Measurements from ENCODE around the gene SARS1.

- TF ChIP-seq, protein P1, sequence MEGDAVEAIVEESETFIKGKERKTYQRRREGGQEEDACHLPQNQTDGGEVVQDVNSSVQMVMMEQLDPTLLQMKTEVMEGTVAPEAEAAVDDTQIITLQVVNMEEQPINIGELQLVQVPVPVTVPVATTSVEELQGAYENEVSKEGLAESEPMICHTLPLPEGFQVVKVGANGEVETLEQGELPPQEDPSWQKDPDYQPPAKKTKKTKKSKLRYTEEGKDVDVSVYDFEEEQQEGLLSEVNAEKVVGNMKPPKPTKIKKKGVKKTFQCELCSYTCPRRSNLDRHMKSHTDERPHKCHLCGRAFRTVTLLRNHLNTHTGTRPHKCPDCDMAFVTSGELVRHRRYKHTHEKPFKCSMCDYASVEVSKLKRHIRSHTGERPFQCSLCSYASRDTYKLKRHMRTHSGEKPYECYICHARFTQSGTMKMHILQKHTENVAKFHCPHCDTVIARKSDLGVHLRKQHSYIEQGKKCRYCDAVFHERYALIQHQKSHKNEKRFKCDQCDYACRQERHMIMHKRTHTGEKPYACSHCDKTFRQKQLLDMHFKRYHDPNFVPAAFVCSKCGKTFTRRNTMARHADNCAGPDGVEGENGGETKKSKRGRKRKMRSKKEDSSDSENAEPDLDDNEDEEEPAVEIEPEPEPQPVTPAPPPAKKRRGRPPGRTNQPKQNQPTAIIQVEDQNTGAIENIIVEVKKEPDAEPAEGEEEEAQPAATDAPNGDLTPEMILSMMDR (IDR thresholded peaks at IDR 0.05), result no peak
- no peak for TF ChIP-seq EP300 (IDR thresholded peaks at IDR 0.05)
Measured at GRCh38 chr1:109235137-109235536, 21.4 kb downstream of the SARS1 start.

All from tibial nerve (tissue), 4 donors.